DOHH2 (cell line): ENCODE measurements around the gene TMEM126B.

ENCODE experiments used
- H3F3A ChIP-seq: fragments of 200-600 bp; sonication (generic), shearing (Covaris generic); 2 replicates; pipeline ENCODE4 v1.6.0; 2016; ENCODE audit warnings: antibody characterized with exemption, mild to moderate bottlenecking; ENCODE audit not compliant: control insufficient read depth, insufficient read depth
- H3K27ac ChIP-seq: fragments of 200-600 bp; sonication (generic); 2 replicates; pipeline ENCODE4 v1.5.1; 2014; ENCODE audit warnings: low read depth, mild to moderate bottlenecking, low read length, moderate library complexity
- H3K27me3 ChIP-seq: fragments of 200-600 bp; sonication (generic); 2 replicates; pipeline ENCODE4 v1.6.1; 2014; ENCODE audit warnings: mild to moderate bottlenecking, low read length, mixed read lengths; ENCODE audit not compliant: control insufficient read depth
- H3K36me3 ChIP-seq: fragments of 200-600 bp; sonication (generic); 2 replicates; pipeline ENCODE4 v1.6.1; 2014; ENCODE audit warnings: mild to moderate bottlenecking, low read length, moderate library complexity, mixed read lengths; ENCODE audit not compliant: control insufficient read depth
- H3K4me1 ChIP-seq: fragments of 200-600 bp; sonication (generic); 2 replicates; pipeline ENCODE4 v1.6.1; 2014; ENCODE audit warnings: mild to moderate bottlenecking, low read length, mixed read lengths; ENCODE audit not compliant: control insufficient read depth
- H3K4me2 ChIP-seq: fragments of 200-600 bp; sonication (generic); 2 replicates; pipeline ENCODE4 v1.6.0; 2014; ENCODE audit warnings: mild to moderate bottlenecking, low read length, moderate library complexity
- H3K4me3 ChIP-seq: fragments of 200-600 bp; sonication (generic); 2 replicates; pipeline ENCODE4 v1.5.1; 2014; ENCODE audit warnings: mild to moderate bottlenecking, low read length, mixed read lengths
- H3K79me2 ChIP-seq: fragments of 200-600 bp; sonication (generic); 2 replicates; pipeline ENCODE4 v1.6.1; 2014; ENCODE audit warnings: mild to moderate bottlenecking, low read length, mixed read lengths; ENCODE audit not compliant: control insufficient read depth
- H3K9me2 ChIP-seq: fragments of 200-600 bp; sonication (generic); replicated peaks from 2 replicates; pipeline ENCODE4 v1.6.1; 2014; ENCODE audit warnings: mild to moderate bottlenecking, low read length, mixed read lengths; ENCODE audit not compliant: control insufficient read depth
- H3K9me3 ChIP-seq: fragments of 200-600 bp; sonication (generic); 2 replicates; pipeline ENCODE4 v1.6.1; 2014; ENCODE audit warnings: antibody characterized with exemption, low read length, mixed read lengths; ENCODE audit not compliant: control insufficient read depth, insufficient read depth
- H4K20me1 ChIP-seq: fragments of 200-600 bp; sonication (generic); 2 replicates; pipeline ENCODE4 v1.6.0; 2014; ENCODE audit warnings: low read depth, mild to moderate bottlenecking, antibody characterized with exemption, low read length, moderate library complexity; ENCODE audit not compliant: control insufficient read depth, insufficient read depth
- EZH2phosphoT487 ChIP-seq: fragments of 200-600 bp; sonication (generic); IDR thresholded peaks from 2 replicates; pipeline ENCODE4 v1.6.1; 2017; ENCODE audit warnings: borderline replicate concordance, mild to moderate bottlenecking, antibody characterized with exemption, low read length, moderate library complexity, mixed read lengths
- TF ChIP-seq, protein P1 (sequence below): fragments of 200-600 bp; sonication (generic); IDR thresholded peaks from one replicate; pipeline ENCODE4 v1.5.1; 2014; ENCODE audit warnings: antibody characterized with exemption, mild to moderate bottlenecking, low read depth, low read length; ENCODE audit not compliant: poor library complexity, severe bottlenecking

TMEM126B gene

GRCh38 chr11:85673393-85673792, 45.0 kb downstream of the TMEM126B start:
- H4K20me1 ChIP-seq = no peaks in the 10 kb centered on the region
- H3F3A ChIP-seq = no peaks in the 10 kb centered on the region
- no peaks in the 10 kb centered on the region for H3K9me3 ChIP-seq
- TF ChIP-seq, protein P1, sequence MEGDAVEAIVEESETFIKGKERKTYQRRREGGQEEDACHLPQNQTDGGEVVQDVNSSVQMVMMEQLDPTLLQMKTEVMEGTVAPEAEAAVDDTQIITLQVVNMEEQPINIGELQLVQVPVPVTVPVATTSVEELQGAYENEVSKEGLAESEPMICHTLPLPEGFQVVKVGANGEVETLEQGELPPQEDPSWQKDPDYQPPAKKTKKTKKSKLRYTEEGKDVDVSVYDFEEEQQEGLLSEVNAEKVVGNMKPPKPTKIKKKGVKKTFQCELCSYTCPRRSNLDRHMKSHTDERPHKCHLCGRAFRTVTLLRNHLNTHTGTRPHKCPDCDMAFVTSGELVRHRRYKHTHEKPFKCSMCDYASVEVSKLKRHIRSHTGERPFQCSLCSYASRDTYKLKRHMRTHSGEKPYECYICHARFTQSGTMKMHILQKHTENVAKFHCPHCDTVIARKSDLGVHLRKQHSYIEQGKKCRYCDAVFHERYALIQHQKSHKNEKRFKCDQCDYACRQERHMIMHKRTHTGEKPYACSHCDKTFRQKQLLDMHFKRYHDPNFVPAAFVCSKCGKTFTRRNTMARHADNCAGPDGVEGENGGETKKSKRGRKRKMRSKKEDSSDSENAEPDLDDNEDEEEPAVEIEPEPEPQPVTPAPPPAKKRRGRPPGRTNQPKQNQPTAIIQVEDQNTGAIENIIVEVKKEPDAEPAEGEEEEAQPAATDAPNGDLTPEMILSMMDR = no peak
- TF ChIP-seq EZH2phosphoT487 = no peak
- no peak overlapping the region for H3K27ac ChIP-seq
- no peaks in the 10 kb centered on the region for H3K79me2 ChIP-seq
- H3K36me3 ChIP-seq = no peaks in the 10 kb centered on the region
- H3K9me2 ChIP-seq = no peaks in the 10 kb centered on the region
- no peak overlapping the region for H3K4me3 ChIP-seq
- H3K4me1 ChIP-seq = peaks cover 6% of the 10 kb centered on the region; the same call in 1 of the 2 replicates
- no peak overlapping the region for H3K4me2 ChIP-seq
- H3K27me3 ChIP-seq = no peaks in the 10 kb centered on the region; the same call in 1 of the 2 replicates

- TF ChIP-seq EZH2phosphoT487 = no peak
- TF ChIP-seq, protein P1 = no peak
- Histone ChIP-seq H3K4me3 (no peak overlapping the region), H3K79me2 (no peaks in the 10 kb centered on the region)
Observed at GRCh38 chr11:85679576-85679975, 51.2 kb downstream of the TMEM126B start.

GRCh38 chr11:85680897-85681296, 52.5 kb downstream of the TMEM126B start:
- Histone ChIP-seq H3F3A (no peaks in the 10 kb centered on the region), H4K20me1 (no peaks in the 10 kb centered on the region), H3K4me3 (no peak overlapping the region), H3K79me2 (no peaks in the 10 kb centered on the region), H3K4me1 (peaks cover 15% of the 10 kb centered on the region), H3K27ac (no peak overlapping the region), H3K27me3 (peaks cover 6% of the 10 kb centered on the region), H3K36me3 (no peaks in the 10 kb centered on the region), H3K9me2 (no peaks in the 10 kb centered on the region), H3K4me2 (no peak overlapping the region), H3K9me3 (0 out of 2 replicates have a peak, but pooled peaks cover 3% of the 10 kb centered on the region)
- TF ChIP-seq EZH2phosphoT487 = no peak
- TF ChIP-seq, protein P1 = no peak

More at GRCh38 chr11:85679576-85679975, 51.2 kb downstream of the TMEM126B start:
- Histone ChIP-seq H3K4me1 (peaks cover 15% of the 10 kb centered on the region), H3K9me2 (no peaks in the 10 kb centered on the region), H3K36me3 (no peaks in the 10 kb centered on the region), H3K27ac (no peak overlapping the region), H3K27me3 (peaks cover 6% of the 10 kb centered on the region), H4K20me1 (no peaks in the 10 kb centered on the region), H3K9me3 (0 out of 2 replicates have a peak, but pooled peaks cover 3% of the 10 kb centered on the region), H3F3A (no peaks in the 10 kb centered on the region), H3K4me2 (no peak overlapping the region)
